IMR-90 (cell line): Measurements from ENCODE around the gene CTR9.

Source experiments
- CEBPB ChIP-seq: IDR thresholded peaks from 2 replicates; pipeline ENCODE4 v1.6.1; 2012; ENCODE audit warnings: low read depth, low read length, improper control_type of control experiment
- ELK1 ChIP-seq: fragments of 150-350 bp; IDR thresholded peaks from 2 replicates; pipeline ENCODE4 v1.6.1; 2016; ENCODE audit warnings: low read depth, mild to moderate bottlenecking, low read length, moderate library complexity, borderline replicate concordance
- FOS ChIP-seq: fragments of 150-350 bp; IDR thresholded peaks from 2 replicates; pipeline ENCODE4 v1.6.1; 2016; ENCODE audit warnings: low read depth, low read length
- MAFK ChIP-seq: IDR thresholded peaks from 2 replicates; pipeline ENCODE4 v1.6.1; 2012; ENCODE audit warnings: low read depth, low read length, improper control_type of control experiment
- MXI1 ChIP-seq: IDR thresholded peaks from 2 replicates; pipeline ENCODE4 v1.6.1; 2012; ENCODE audit warnings: low read depth, mild to moderate bottlenecking, low read length, moderate library complexity, borderline replicate concordance
- POLR2A ChIP-seq: IDR thresholded peaks from 2 replicates; pipeline ENCODE4 v1.6.1; 2012; ENCODE audit warnings: mild to moderate bottlenecking, low read depth, low read length
- USF2 ChIP-seq: fragments of 150-350 bp; IDR thresholded peaks from 2 replicates; pipeline ENCODE4 v1.6.1; 2017; ENCODE audit warnings: mild to moderate bottlenecking, antibody characterized with exemption, low read length, low read depth
- TF ChIP-seq, protein P1 (sequence below): conservative IDR thresholded peaks from 2 replicates; pipeline ENCODE4 v1.5.1; 2012; ENCODE audit warnings: mild to moderate bottlenecking, low read depth, low read length, improper control_type of control experiment

- no peak for TF ChIP-seq CEBPB
- TF ChIP-seq, protein P1, sequence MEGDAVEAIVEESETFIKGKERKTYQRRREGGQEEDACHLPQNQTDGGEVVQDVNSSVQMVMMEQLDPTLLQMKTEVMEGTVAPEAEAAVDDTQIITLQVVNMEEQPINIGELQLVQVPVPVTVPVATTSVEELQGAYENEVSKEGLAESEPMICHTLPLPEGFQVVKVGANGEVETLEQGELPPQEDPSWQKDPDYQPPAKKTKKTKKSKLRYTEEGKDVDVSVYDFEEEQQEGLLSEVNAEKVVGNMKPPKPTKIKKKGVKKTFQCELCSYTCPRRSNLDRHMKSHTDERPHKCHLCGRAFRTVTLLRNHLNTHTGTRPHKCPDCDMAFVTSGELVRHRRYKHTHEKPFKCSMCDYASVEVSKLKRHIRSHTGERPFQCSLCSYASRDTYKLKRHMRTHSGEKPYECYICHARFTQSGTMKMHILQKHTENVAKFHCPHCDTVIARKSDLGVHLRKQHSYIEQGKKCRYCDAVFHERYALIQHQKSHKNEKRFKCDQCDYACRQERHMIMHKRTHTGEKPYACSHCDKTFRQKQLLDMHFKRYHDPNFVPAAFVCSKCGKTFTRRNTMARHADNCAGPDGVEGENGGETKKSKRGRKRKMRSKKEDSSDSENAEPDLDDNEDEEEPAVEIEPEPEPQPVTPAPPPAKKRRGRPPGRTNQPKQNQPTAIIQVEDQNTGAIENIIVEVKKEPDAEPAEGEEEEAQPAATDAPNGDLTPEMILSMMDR, result no peak
- no peak for TF ChIP-seq POLR2A
- no peak for TF ChIP-seq MAFK
- no peak for TF ChIP-seq USF2
- no peak for TF ChIP-seq FOS
- no peak for TF ChIP-seq MXI1
- no peak for TF ChIP-seq ELK1
These were observed 25.2 kb upstream of the CTR9 start for GRCh38 chr11:10725907-10726253.
